ENCODE measurements around the gene ENPP6. TPM values are rescaled to one million over a fixed set of nuclear protein-coding genes. Genes with fewer than 3 reads are reported as not detected.
"Not testable (repeated sequence)": the region's sequence is repeated elsewhere in the genome, so short reads cannot be mapped to it uniquely, and the experiment has no call there.

Gene ENPP6
- total RNA-seq, 4 donors from 2014 or later: 0.45 TPM; not detected in 3

DNA sequence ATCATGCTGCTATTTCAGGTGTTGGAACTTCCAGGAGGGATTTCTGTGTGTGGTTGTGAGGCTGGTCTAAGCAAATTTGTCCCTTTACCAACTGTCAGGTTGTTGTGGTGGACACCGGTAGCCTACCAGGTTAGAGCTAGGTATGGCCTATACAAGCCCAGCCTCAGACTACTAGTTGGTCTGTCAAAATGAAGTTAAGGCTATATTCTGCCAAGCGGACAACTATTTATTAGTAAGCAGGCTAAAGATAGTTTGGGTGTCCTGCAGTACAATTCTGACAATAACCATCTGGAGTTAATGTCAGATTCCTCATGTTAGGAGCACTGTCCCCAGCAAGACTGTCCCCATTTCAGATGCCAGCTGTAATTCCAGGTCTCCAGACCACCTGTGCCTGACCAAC lies 13.9 kb upstream of the ENPP6 start:
- TF ChIP-seq POLR2A (IDR thresholded peaks at IDR 0.05): no peak
- Histone ChIP-seq H3K4me1 (no peaks in the 10 kb centered on the region), H3K27me3 (no peaks in the 10 kb centered on the region), H3K27ac (no peak overlapping the region), H3K36me3 (no peaks in the 10 kb centered on the region), H3K9me3 (no peaks in the 10 kb centered on the region), H3K4me3 (replicated peaks in 1 of 3) (no peak overlapping the region)
- intact Hi-C loops (cut with DNase I): no loop called here
- no peak for DNase-seq
- 94% methylated on average over 2 of the region's 2 CpGs for WGBS, 2 donors

DNA sequence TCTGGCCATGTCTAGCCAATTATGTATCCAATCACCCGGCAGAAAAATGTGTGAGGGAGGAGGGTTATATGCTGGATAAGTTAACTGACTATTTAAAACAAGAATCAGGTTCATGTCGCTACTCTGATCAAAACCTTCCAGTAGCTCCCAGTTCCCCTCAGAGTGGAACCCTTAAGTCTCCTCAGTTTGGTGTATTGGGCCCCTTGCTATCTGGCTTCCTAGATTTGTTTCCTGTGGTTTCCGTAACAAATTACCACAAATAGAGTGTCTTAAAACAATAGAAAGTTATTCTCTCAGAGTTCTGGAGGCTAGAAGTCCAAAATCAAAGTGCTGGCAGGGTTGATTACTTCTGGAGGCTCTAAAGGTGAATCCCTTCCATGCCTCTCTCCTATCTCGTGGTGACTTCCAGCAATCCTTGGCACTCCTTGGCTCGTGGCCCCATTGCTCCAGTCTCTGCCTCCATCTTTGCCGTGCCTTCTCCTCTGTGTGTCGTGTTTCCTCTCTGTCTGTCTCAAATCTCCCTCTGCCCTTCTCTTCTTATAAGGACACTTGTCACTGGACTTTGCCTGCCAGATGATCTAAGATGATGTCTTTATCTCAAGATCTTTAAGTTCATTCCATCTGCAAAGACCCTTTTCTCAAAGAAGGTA lies 10.5 kb upstream of the ENPP6 start:
- Histone ChIP-seq H3K27ac (no peak overlapping the region), H3K4me3 (replicated peaks in 1 of 3) (no peak overlapping the region), H3K9me3 (no peaks in the 10 kb centered on the region), H3K36me3 (no peaks in the 10 kb centered on the region), H3K4me1 (no peaks in the 10 kb centered on the region), H3K27me3 (no peaks in the 10 kb centered on the region)
- DNase-seq: no peak
- intact Hi-C loops (cut with DNase I): no loop called here
- 82 to 86% methylated on average over 7 of the region's 7 CpGs for WGBS, 2 donors
- TF ChIP-seq, protein P1, sequence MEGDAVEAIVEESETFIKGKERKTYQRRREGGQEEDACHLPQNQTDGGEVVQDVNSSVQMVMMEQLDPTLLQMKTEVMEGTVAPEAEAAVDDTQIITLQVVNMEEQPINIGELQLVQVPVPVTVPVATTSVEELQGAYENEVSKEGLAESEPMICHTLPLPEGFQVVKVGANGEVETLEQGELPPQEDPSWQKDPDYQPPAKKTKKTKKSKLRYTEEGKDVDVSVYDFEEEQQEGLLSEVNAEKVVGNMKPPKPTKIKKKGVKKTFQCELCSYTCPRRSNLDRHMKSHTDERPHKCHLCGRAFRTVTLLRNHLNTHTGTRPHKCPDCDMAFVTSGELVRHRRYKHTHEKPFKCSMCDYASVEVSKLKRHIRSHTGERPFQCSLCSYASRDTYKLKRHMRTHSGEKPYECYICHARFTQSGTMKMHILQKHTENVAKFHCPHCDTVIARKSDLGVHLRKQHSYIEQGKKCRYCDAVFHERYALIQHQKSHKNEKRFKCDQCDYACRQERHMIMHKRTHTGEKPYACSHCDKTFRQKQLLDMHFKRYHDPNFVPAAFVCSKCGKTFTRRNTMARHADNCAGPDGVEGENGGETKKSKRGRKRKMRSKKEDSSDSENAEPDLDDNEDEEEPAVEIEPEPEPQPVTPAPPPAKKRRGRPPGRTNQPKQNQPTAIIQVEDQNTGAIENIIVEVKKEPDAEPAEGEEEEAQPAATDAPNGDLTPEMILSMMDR (IDR thresholded peaks at IDR 0.05): no peak
- TF ChIP-seq POLR2A (IDR thresholded peaks at IDR 0.05): no peak

DNA sequence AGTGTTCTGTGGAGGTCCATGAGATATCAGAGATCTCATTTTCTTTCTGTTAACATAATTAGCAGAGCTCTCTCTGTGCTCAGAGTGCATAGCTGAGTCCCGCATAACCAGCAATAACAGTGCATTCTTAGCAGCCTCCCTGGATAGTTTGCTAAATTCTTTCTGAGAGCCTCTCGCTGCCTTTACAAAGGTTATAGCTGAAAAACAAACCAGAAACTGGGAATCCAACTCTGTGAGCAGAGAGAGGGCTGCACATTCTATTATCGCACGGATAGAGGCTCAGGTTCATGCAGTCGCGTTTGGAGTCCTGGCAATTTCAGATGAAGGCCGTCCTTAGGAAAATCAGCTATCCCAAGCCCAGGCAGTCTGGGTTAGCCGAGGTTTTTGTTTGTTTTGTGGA lies 1.2 kb downstream of the ENPP6 start:
- Histone ChIP-seq H3K4me1 (no peaks in the 10 kb centered on the region), H3K36me3 (no peaks in the 10 kb centered on the region), H3K4me3 (replicated peaks in 1 of 3) (no peak overlapping the region), H3K27ac (no peak overlapping the region), H3K9me3 (no peaks in the 10 kb centered on the region), H3K27me3 (no peaks in the 10 kb centered on the region)
- DNase-seq: no peak
- no peak for TF ChIP-seq POLR2A (IDR thresholded peaks at IDR 0.05)
- TF ChIP-seq, protein P1 (IDR thresholded peaks at IDR 0.05): no peak
- 31 to 39% methylated on average over 8 of the region's 8 CpGs for WGBS, 2 donors
- intact Hi-C loops (cut with DNase I): no loop called here

DNA sequence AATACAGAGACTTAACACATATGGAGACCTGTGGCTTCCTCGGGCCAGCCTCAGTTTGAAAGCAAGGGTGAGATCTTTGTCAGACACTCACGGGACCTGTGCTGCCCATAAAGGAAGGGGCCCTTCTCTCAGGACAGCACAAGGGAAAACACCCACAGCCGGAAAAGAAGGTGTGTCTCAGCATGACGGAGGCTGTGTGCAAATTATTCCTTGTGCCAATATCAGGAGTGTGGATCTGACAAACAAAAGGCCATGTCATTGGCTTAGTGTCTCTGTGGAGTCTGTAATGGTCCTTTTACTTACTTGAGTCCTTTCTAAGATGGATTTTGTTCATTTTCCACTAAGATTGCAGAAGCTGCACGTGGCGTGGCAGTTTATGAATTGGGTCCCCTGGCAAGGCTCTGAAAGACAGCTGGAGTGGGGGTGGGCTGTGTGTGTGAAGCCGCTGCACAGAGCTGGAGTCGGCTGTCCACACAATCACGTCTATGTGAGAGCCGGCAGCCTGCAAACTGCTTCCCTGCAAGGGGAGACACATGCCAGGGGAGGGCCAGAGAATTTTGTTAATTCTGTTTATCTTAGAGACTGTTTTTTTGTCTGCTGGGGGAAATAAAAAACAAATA lies 1.9 kb downstream of the ENPP6 start:
- 65 to 68% methylated on average over 10 of the region's 10 CpGs for WGBS, 2 donors
- Histone ChIP-seq H3K4me3 (replicated peaks in 1 of 3) (no peak overlapping the region), H3K4me1 (no peaks in the 10 kb centered on the region), H3K27ac (no peak overlapping the region), H3K9me3 (no peaks in the 10 kb centered on the region), H3K36me3 (no peaks in the 10 kb centered on the region), H3K27me3 (no peaks in the 10 kb centered on the region)
- DNase-seq: no peak
- intact Hi-C loops (cut with DNase I): no loop called here
- TF ChIP-seq, protein P1 (IDR thresholded peaks at IDR 0.05): no peak
- TF ChIP-seq POLR2A (IDR thresholded peaks at IDR 0.05): no peak

DNA sequence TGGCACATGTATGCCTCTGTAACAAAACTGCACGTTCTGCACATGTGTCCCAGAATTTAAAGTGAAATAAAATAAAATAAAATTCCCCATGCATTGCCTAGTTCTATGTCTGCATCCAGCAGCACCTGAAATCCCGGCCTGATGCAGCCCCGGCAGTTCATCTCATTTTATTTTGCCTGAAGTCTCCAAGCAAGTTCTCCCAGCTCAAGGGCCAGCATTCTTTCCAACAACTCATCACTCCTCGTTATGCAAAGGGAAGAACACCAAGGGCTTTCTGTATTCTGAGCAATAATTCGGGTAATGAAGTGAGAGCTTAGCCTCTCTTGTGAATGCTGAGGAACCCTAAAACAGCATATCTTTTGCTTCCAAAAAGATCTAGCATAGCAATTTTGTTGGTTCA lies 2.7 kb downstream of the ENPP6 start:
- 91% methylated on average over 5 of the region's 5 CpGs for WGBS, 2 donors

DNA sequence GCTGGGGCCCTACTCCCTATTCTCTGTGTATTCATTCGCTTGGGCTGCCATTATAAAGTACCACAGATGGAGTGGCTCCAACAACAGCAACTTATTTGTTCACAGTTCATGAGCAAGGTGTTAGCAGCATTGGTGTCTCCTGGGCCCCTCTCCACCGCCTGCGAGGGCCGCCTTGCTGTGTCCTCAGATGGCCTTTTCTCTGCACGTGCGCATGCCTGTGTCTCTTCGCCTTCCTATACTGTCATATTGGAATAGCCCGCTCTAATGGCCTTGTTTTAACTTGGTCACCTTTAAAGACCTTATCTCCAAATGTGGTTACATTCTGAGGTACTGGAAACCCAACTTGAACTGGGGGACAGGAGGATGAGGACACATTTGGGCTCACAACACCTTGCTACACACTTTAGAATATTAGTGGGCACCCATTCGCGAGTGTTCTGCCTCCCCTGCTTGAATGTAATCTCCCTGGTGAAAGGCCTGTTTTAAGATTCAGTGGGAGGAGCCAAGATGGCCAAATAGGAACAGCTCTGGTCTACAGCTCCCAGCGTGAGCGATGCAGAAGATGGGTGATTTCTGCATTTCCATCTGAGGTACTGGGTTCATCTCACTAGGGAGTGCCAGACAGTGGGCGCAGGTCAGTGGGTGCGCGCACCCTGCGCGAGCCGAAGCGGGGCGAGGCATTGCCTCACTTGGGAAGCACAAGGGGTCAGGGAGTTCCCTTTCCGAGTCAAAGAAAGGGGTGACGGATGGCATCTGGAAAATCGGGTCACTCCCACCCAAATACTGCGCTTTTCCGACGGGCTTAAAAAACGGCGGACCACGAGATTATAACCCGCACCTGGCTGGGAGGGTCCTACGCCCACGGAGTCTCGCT lies 9.7 kb downstream of the ENPP6 start:
- H3K9me3 ChIP-seq; DNase-seq; H3K36me3 ChIP-seq; H3K27me3 ChIP-seq; intact Hi-C loops (cut with DNase I); H3K4me3 ChIP-seq (replicated peaks in 1 of 3); H3K4me1 ChIP-seq; H3K27ac ChIP-seq: not testable (repeated sequence)
- WGBS, 2 donors: 89 to 92% methylated on average over 33 of the region's 33 CpGs

More for the DNA sequence above, 2.7 kb downstream of the ENPP6 start:
- no peak overlapping the region for H3K27ac ChIP-seq
- no peaks in the 10 kb centered on the region for H3K27me3 ChIP-seq
- intact Hi-C loops (cut with DNase I): no loop called here
- H3K36me3 ChIP-seq: no peaks in the 10 kb centered on the region
- DNase-seq: no peak
- no peaks in the 10 kb centered on the region for H3K9me3 ChIP-seq
- H3K4me3 ChIP-seq (replicated peaks in 1 of 3): no peak overlapping the region
- TF ChIP-seq, protein P1 (IDR thresholded peaks at IDR 0.05): no peak
- no peak for TF ChIP-seq POLR2A (IDR thresholded peaks at IDR 0.05)
- no peaks in the 10 kb centered on the region for H3K4me1 ChIP-seq
